Measurements from ENCODE around the gene UBE2D1. TPM values are rescaled to one million over a fixed set of nuclear protein-coding genes. Genes with fewer than 3 reads are reported as not detected.

Gene UBE2D1
- total and polyA plus RNA-seq, 2 of the 8 experiments (the other 6 are each of a cell fraction or from before 2014, with no cell fraction given), result 21.2 to 33.5 TPM

DNA sequence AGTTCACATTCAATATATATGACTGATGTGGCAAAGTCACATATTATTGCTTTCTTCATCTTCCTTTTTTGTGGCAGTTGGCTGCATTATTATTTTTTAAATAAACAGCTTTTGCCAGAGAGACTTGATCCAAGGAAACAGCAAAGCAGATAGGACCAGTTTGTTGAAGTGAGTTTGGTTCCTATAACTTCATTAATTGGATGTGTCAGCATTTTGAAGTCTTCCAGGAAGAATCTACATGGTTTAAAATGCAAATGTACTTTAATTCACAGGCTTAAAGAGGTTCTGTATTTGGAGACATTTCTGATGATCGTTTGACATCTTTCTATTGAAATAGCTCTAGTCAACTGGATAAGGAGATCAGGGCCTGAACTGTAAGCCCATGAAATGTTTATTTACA lies 13.2 kb downstream of the UBE2D1 start (continued):
- TF ChIP-seq, protein P1, sequence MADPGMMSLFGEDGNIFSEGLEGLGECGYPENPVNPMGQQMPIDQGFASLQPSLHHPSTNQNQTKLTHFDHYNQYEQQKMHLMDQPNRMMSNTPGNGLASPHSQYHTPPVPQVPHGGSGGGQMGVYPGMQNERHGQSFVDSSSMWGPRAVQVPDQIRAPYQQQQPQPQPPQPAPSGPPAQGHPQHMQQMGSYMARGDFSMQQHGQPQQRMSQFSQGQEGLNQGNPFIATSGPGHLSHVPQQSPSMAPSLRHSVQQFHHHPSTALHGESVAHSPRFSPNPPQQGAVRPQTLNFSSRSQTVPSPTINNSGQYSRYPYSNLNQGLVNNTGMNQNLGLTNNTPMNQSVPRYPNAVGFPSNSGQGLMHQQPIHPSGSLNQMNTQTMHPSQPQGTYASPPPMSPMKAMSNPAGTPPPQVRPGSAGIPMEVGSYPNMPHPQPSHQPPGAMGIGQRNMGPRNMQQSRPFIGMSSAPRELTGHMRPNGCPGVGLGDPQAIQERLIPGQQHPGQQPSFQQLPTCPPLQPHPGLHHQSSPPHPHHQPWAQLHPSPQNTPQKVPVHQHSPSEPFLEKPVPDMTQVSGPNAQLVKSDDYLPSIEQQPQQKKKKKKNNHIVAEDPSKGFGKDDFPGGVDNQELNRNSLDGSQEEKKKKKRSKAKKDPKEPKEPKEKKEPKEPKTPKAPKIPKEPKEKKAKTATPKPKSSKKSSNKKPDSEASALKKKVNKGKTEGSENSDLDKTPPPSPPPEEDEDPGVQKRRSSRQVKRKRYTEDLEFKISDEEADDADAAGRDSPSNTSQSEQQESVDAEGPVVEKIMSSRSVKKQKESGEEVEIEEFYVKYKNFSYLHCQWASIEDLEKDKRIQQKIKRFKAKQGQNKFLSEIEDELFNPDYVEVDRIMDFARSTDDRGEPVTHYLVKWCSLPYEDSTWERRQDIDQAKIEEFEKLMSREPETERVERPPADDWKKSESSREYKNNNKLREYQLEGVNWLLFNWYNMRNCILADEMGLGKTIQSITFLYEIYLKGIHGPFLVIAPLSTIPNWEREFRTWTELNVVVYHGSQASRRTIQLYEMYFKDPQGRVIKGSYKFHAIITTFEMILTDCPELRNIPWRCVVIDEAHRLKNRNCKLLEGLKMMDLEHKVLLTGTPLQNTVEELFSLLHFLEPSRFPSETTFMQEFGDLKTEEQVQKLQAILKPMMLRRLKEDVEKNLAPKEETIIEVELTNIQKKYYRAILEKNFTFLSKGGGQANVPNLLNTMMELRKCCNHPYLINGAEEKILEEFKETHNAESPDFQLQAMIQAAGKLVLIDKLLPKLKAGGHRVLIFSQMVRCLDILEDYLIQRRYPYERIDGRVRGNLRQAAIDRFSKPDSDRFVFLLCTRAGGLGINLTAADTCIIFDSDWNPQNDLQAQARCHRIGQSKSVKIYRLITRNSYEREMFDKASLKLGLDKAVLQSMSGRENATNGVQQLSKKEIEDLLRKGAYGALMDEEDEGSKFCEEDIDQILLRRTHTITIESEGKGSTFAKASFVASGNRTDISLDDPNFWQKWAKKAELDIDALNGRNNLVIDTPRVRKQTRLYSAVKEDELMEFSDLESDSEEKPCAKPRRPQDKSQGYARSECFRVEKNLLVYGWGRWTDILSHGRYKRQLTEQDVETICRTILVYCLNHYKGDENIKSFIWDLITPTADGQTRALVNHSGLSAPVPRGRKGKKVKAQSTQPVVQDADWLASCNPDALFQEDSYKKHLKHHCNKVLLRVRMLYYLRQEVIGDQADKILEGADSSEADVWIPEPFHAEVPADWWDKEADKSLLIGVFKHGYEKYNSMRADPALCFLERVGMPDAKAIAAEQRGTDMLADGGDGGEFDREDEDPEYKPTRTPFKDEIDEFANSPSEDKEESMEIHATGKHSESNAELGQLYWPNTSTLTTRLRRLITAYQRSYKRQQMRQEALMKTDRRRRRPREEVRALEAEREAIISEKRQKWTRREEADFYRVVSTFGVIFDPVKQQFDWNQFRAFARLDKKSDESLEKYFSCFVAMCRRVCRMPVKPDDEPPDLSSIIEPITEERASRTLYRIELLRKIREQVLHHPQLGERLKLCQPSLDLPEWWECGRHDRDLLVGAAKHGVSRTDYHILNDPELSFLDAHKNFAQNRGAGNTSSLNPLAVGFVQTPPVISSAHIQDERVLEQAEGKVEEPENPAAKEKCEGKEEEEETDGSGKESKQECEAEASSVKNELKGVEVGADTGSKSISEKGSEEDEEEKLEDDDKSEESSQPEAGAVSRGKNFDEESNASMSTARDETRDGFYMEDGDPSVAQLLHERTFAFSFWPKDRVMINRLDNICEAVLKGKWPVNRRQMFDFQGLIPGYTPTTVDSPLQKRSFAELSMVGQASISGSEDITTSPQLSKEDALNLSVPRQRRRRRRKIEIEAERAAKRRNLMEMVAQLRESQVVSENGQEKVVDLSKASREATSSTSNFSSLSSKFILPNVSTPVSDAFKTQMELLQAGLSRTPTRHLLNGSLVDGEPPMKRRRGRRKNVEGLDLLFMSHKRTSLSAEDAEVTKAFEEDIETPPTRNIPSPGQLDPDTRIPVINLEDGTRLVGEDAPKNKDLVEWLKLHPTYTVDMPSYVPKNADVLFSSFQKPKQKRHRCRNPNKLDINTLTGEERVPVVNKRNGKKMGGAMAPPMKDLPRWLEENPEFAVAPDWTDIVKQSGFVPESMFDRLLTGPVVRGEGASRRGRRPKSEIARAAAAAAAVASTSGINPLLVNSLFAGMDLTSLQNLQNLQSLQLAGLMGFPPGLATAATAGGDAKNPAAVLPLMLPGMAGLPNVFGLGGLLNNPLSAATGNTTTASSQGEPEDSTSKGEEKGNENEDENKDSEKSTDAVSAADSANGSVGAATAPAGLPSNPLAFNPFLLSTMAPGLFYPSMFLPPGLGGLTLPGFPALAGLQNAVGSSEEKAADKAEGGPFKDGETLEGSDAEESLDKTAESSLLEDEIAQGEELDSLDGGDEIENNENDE (IDR thresholded peaks at IDR 0.05; ENCODE audit: insufficient replicate concordance, low read length), result no peak
- TF ChIP-seq SRF (IDR thresholded peaks at IDR 0.05; ENCODE audit: low read depth, low read length) (no peak), POU5F1 (IDR thresholded peaks at IDR 0.05; ENCODE audit: low read depth, low read length) (no peak), CREB1 (IDR thresholded peaks at IDR 0.05) (no peak), RXRA (IDR thresholded peaks at IDR 0.05; ENCODE audit: insufficient read depth, low read depth, low read length) (no peak), TAF1 (IDR thresholded peaks at IDR 0.05; ENCODE audit: low read depth, low read length) (no peak), ATF2 (IDR thresholded peaks at IDR 0.05; ENCODE audit: low read length) (no peak), PHF8 (conservative IDR thresholded peaks at IDR 0.05; ENCODE audit: low read depth, low read length) (no peak), KDM5A (IDR thresholded peaks at IDR 0.05; ENCODE audit: low read length) (no peak), RFX5 (IDR thresholded peaks at IDR 0.05; ENCODE audit: borderline replicate concordance, low read depth, low read length) (no peak), TAF7 (optimal IDR thresholded peaks at IDR 0.05; ENCODE audit: borderline replicate concordance, low read depth, low read length) (no peak)

All from H1 (cell line).